ENCODE measurements around the gene NPLOC4. TPM values are rescaled to one million over a fixed set of nuclear protein-coding genes. Genes with fewer than 3 reads are reported as not detected.

Gene NPLOC4
- total and polyA plus RNA-seq, 11 donors: 28.2 to 133 (median 99.2) TPM

DNA sequence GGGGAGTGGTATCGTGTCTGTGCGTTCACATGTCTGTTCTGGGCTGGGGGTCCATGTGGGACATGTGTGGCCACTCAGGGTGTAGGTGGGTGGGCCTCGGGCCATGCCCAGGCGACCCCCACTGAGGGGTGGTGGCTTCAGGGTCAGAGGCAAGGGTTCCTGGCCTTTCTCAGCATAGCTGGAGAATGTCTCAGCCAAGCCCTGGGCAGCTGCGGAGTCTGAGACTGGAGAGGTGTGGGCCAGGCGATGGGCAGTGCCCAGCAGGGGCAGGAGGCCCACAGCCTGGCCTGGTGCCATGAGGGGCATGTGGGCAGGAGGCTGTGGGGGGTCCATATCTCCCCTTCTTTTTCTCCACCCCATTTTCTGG, 107.5 kb downstream of the NPLOC4 start:
- H3K27me3 ChIP-seq: peaks cover 0 to 47% (median 11%) of the 10 kb centered on the region in 9 donors
- intact Hi-C loops (cut with DNase I): no loop called here
- WGBS, 4 donors: 84 to 90% (median 87%) methylated on average over 6 of the region's 6 CpGs

GRCh38 chr17:81528651-81529436, 108.1 kb downstream of the NPLOC4 start:
- Histone ChIP-seq H3K9me3 (no peaks in the 10 kb centered on the region), H3K27ac (no peak overlapping the region), H3K4me3 (no peak overlapping the region), H3K36me3 (no peaks in the 10 kb centered on the region), H3K27me3 (peaks cover 0 to 49% (median 11%) of the 10 kb centered on the region in 9 donors), H3K4me1 (peaks cover 0 to 7% (median 0%) of the 10 kb centered on the region in 12 donors)
- TF ChIP-seq CTCF (IDR thresholded peaks at IDR 0.05): no peak
- no peak for TF ChIP-seq POLR2A (IDR thresholded peaks at IDR 0.05)
- ATAC-seq (no peak), DNase-seq (peak in 1 of 5 donors; percentile 59)
- intact Hi-C loops (cut with DNase I): no loop called here
- WGBS, 4 donors: 85 to 91% (median 89%) methylated on average over 51 to 62 of the region's 62 CpGs

More for the DNA sequence above, 107.5 kb downstream of the NPLOC4 start:
- DNase-seq: peak in 1 of 5 donors; percentile 59
- H3K4me3 ChIP-seq: no peak overlapping the region
- H3K9me3 ChIP-seq: no peaks in the 10 kb centered on the region
- ATAC-seq: no peak
- peaks cover 0 to 6% (median 0%) of the 10 kb centered on the region in 12 donors for H3K4me1 ChIP-seq
- H3K36me3 ChIP-seq: no peaks in the 10 kb centered on the region
- TF ChIP-seq POLR2A (IDR thresholded peaks at IDR 0.05): no peak
- no peak for TF ChIP-seq CTCF (IDR thresholded peaks at IDR 0.05)
- no peak overlapping the region for H3K27ac ChIP-seq

DNA sequence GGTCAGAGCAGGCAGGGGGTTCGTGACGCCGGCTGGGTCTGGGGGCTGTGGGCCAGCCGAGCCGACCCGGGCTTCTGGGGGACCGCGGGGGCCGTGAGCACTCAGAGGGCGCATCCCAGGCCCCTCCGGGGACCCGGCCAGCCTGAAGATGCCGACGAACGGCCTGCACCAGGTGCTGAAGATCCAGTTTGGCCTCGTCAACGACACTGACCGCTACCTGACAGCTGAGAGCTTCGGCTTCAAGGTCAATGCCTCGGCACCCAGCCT, 108.6 kb downstream of the NPLOC4 start:
- ATAC-seq (no peak), DNase-seq (peak in 1 of 5 donors; percentile 51)
- Histone ChIP-seq H3K4me3 (no peak overlapping the region), H3K9me3 (no peaks in the 10 kb centered on the region), H3K27me3 (peaks cover 0 to 54% (median 13%) of the 10 kb centered on the region in 9 donors), H3K4me1 (peaks cover 0 to 12% (median 0%) of the 10 kb centered on the region in 12 donors), H3K27ac (no peak overlapping the region), H3K36me3 (no peaks in the 10 kb centered on the region)
- 48 to 90% (median 63%) methylated on average over 2 to 20 of the region's 20 CpGs for WGBS, 4 donors
- TF ChIP-seq POLR2A (IDR thresholded peaks at IDR 0.05) (no peak), CTCF (IDR thresholded peaks at IDR 0.05) (no peak)
- intact Hi-C loops (cut with DNase I): no loop called here

GRCh38 chr17:81527591-81528383, 109.1 kb downstream of the NPLOC4 start, which contains the start of gene FSCN2:
Gene FSCN2 (plus strand): TSS chr17:81528377. CDS start chr17:81528532, 155 bp downstream.
- ATAC-seq (peak in 2 of 4 donors; percentile 42 to 48), DNase-seq (peak in 1 of 5 donors; percentile 58)
- WGBS, 4 donors: 41 to 61% (median 54%) methylated on average over 35 to 42 of the region's 42 CpGs
- Histone ChIP-seq H3K36me3 (no peaks in the 10 kb centered on the region), H3K4me1 (peaks cover 0 to 15% (median 0%) of the 10 kb centered on the region in 12 donors), H3K27ac (no peak within 1 kb of the TSS), H3K27me3 (peaks cover 0 to 58% (median 13%) of the 10 kb centered on the region in 9 donors), H3K9me3 (no peaks in the 10 kb centered on the region), H3K4me3 (peak within 1 kb of the TSS in 1 of 12 donors; percentile 14)
- TF ChIP-seq CTCF (IDR thresholded peaks at IDR 0.05) (peak in 1 of 12 donors; percentile 29), POLR2A (IDR thresholded peaks at IDR 0.05) (no peak)
- intact Hi-C loops (cut with DNase I): no loop called here

Measured in heart left ventricle (tissue), 16 donors.